Stimulated activated naive CD4-positive, alpha-beta T cell treated with Interleukin-2 at 50 U/mL for 16 hours (primary cell): ENCODE data around the gene RBL1.
"Not testable (repeated sequence)": the region's sequence is repeated elsewhere in the genome, so short reads cannot be mapped to it uniquely, and the experiment has no call there.

Source experiments
- DNase-seq: peaks from one replicate; lab custom pipeline; 2025; lab: John Stamatoyannopoulos, UW

RBL1 gene

GRCh38 chr20:37075932-37076685 is 19.7 kb downstream of the RBL1 start:
- no peak for DNase-seq

GRCh38 chr20:37072293-37073196 is 23.3 kb downstream of the RBL1 start:
- no peak for DNase-seq

- DNase-seq = peak; percentile 19
These were observed 24.3 kb downstream of the RBL1 start for GRCh38 chr20:37071481-37071911.

GRCh38 chr20:37069563-37069962 is 26.2 kb downstream of the RBL1 start:
- DNase-seq = not testable (repeated sequence)

- DNase-seq = no peak
These were observed 29.6 kb downstream of the RBL1 start for GRCh38 chr20:37066168-37066567.

GRCh38 chr20:37055276-37055675 is 40.5 kb downstream of the RBL1 start:
- DNase-seq = no peak

GRCh38 chr20:37053230-37053950 is 42.4 kb downstream of the RBL1 start:
- no peak for DNase-seq

- DNase-seq = peak; percentile 7
These were observed 52.5 kb downstream of the RBL1 start for GRCh38 chr20:37042986-37043972.

- not testable (repeated sequence) for DNase-seq
These were observed 56.4 kb downstream of the RBL1 start for GRCh38 chr20:37039366-37039765.

- DNase-seq = no peak
These were observed 63.7 kb downstream of the RBL1 start for GRCh38 chr20:37032077-37032476.

- no peak for DNase-seq
These were observed 75.2 kb downstream of the RBL1 start for GRCh38 chr20:37020636-37021035.

GRCh38 chr20:37012631-37013030 is 83.2 kb downstream of the RBL1 start:
- DNase-seq = not testable (repeated sequence)

- not testable (repeated sequence) for DNase-seq
These were observed 83.9 kb downstream of the RBL1 start for GRCh38 chr20:37011858-37012257.

GRCh38 chr20:37011147-37011546 is 84.7 kb downstream of the RBL1 start:
- DNase-seq = no peak

GRCh38 chr20:37007898-37008649 is 87.7 kb downstream of the RBL1 start:
- DNase-seq = no peak

- DNase-seq = not testable (repeated sequence)
These were observed 90.5 kb downstream of the RBL1 start for GRCh38 chr20:37005062-37005942.

- DNase-seq = not testable (repeated sequence)
These were observed 94.2 kb downstream of the RBL1 start for GRCh38 chr20:37001634-37002033.

- not testable (repeated sequence) for DNase-seq
These were observed 95.6 kb downstream of the RBL1 start for GRCh38 chr20:37000171-37000570.

GRCh38 chr20:36998652-36999051 is 97.1 kb downstream of the RBL1 start:
- DNase-seq = no peak
